Activated T-cell treated with anti-CD3 and anti-CD28 coated beads, Interleukin-2, amount 50 U/mL, for 4 hours (primary cell): Measurements from ENCODE around the gene SMYD3. TPM values are rescaled to one million over a fixed set of nuclear protein-coding genes. Genes with fewer than 3 reads are reported as not detected.

Experiments used
- ATAC-seq, 2 donors: fragments of 200-7000 bp; cut with Tn5 transposase; one replicate each; pipeline ENCODE4 v1.10.0; 2021
- DNase-seq: peaks from one replicate; pipeline ENCODE4 v3.0.0-alpha.2; 2020
- H3K27me3 Mint-ChIP-seq: one replicate; pipeline ENCODE4 v1.8.0; 2021; ENCODE audit warnings: low read depth, mixed read lengths
- H3K36me3 Mint-ChIP-seq: one replicate; pipeline ENCODE4 v1.8.0; 2022; ENCODE audit warnings: mixed read lengths; ENCODE audit not compliant: insufficient read depth
- H3K4me1 Mint-ChIP-seq: one replicate; pipeline ENCODE4 v1.8.0; 2021; ENCODE audit warnings: low read depth, mixed read lengths
- H3K4me3 Mint-ChIP-seq: one replicate; pipeline ENCODE4 v1.8.0; 2021; ENCODE audit warnings: mild to moderate bottlenecking, moderate library complexity, mixed read lengths
- H3K9me3 Mint-ChIP-seq: one replicate; pipeline ENCODE4 v1.8.0; 2021; ENCODE audit warnings: mixed read lengths
- total RNA-seq, 3 donors: library from RNA; stranded (reverse); gene quantifications; one replicate each; pipeline ENCODE4 v1.2.1, GENCODE V29; 2021

Gene SMYD3
- total RNA-seq, 3 donors from 2014 or later, result 10.7 to 13.0 (median 11.9) TPM

DNA sequence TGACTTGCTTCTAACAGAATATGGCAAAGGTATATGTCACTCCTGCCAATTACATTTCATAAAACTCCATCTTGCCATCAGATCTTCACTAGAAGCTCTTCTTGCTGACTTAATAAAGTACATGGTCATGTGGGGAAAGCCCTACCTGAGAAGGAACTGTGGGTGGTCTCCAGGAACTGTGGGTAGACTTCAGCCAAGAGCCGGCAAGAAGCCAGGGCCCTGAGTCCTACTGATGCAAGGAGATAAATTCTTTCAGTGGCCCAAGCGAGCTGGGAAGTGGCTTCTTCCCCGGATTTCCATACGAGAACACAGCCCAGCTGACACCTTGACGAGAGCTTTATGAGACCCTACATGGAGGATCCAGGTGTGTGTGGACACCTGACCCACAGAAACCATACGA is 228.7 kb downstream of the SMYD3 start:
- Mint-ChIP-seq H3K4me1 (no peaks in the 10 kb centered on the region), H3K4me3 (no peak overlapping the region), H3K27me3 (no peaks in the 10 kb centered on the region), H3K36me3 (peaks cover 13% of the 10 kb centered on the region), H3K9me3 (peaks cover 4% of the 10 kb centered on the region)
- ATAC-seq, result no peak
- no peak for DNase-seq

DNA sequence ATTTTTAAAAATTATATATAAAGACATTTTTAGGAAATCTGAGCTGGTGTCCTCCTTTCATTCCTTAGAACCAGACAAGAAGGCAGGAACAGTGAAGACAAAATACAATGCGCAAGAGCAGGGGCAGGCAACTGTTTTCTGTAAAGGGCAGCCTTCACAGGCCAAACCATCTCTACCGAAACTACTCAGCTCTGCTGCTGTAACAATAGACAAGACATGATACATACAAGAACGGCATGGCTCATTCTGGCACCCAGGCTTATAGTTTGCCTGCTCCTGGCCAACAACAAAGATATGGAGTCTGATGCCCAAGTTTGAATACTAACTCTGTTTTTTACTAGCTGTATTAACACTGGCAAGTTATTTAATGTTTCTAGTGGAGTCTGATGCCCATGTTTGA is 232.0 kb downstream of the SMYD3 start:
- H3K9me3 Mint-ChIP-seq, result peaks cover 4% of the 10 kb centered on the region
- H3K36me3 Mint-ChIP-seq, result peaks cover 16% of the 10 kb centered on the region
- DNase-seq (no peak), ATAC-seq (no peak)
- no peak overlapping the region for H3K4me3 Mint-ChIP-seq
- no peaks in the 10 kb centered on the region for H3K27me3 Mint-ChIP-seq
- no peaks in the 10 kb centered on the region for H3K4me1 Mint-ChIP-seq

DNA sequence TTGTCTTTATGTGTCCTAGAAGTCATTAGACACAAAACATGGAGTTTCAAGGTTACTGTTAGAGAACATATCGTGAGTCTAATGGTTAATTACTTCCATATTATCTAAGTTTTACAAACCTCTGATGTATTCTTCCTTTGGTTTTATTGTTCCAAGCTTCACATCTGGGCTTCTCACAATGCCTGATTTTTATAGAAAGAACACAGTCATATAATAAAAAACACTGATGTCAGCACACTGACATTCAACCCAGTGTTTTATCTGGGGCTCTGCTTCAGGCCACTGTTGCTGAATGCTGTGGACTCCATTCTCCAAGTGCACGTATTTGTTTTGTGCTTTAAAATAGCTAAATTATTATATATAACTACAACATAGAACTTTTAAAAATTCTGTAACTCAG is 232.9 kb downstream of the SMYD3 start:
- Mint-ChIP-seq H3K9me3 (peaks cover 4% of the 10 kb centered on the region), H3K36me3 (peaks cover 13% of the 10 kb centered on the region), H3K27me3 (no peaks in the 10 kb centered on the region), H3K4me3 (no peak overlapping the region), H3K4me1 (no peaks in the 10 kb centered on the region)
- ATAC-seq (no peak), DNase-seq (no peak)

- no peak for DNase-seq
- peaks cover 13% of the 10 kb centered on the region for H3K36me3 Mint-ChIP-seq
- H3K4me1 Mint-ChIP-seq, result no peaks in the 10 kb centered on the region
- H3K27me3 Mint-ChIP-seq, result no peaks in the 10 kb centered on the region
- H3K9me3 Mint-ChIP-seq, result peaks cover 4% of the 10 kb centered on the region
- no peak for ATAC-seq
- no peak overlapping the region for H3K4me3 Mint-ChIP-seq
These were observed 235.6 kb downstream of the SMYD3 start for GRCh38 chr1:246271516-246271915.

GRCh38 chr1:246270236-246270635 is 236.8 kb downstream of the SMYD3 start:
- Mint-ChIP-seq H3K9me3 (peaks cover 4% of the 10 kb centered on the region), H3K4me1 (no peaks in the 10 kb centered on the region), H3K36me3 (peaks cover 15% of the 10 kb centered on the region), H3K27me3 (no peaks in the 10 kb centered on the region), H3K4me3 (no peak overlapping the region)
- DNase-seq (no peak), ATAC-seq (no peak)

GRCh38 chr1:246269466-246269865 is 237.6 kb downstream of the SMYD3 start:
- DNase-seq (no peak), ATAC-seq (no peak)
- peaks cover 19% of the 10 kb centered on the region for H3K36me3 Mint-ChIP-seq
- no peak overlapping the region for H3K4me3 Mint-ChIP-seq
- H3K4me1 Mint-ChIP-seq, result no peaks in the 10 kb centered on the region
- no peaks in the 10 kb centered on the region for H3K27me3 Mint-ChIP-seq
- peaks cover 4% of the 10 kb centered on the region for H3K9me3 Mint-ChIP-seq

GRCh38 chr1:246267896-246268295 is 239.2 kb downstream of the SMYD3 start:
- no peaks in the 10 kb centered on the region for H3K27me3 Mint-ChIP-seq
- DNase-seq (no peak), ATAC-seq (no peak)
- H3K4me3 Mint-ChIP-seq, result no peak overlapping the region
- H3K36me3 Mint-ChIP-seq, result peaks cover 16% of the 10 kb centered on the region
- H3K4me1 Mint-ChIP-seq, result no peaks in the 10 kb centered on the region
- no peaks in the 10 kb centered on the region for H3K9me3 Mint-ChIP-seq

- no peaks in the 10 kb centered on the region for H3K9me3 Mint-ChIP-seq
- ATAC-seq (no peak), DNase-seq (no peak)
- H3K4me1 Mint-ChIP-seq, result no peaks in the 10 kb centered on the region
- H3K4me3 Mint-ChIP-seq, result no peak overlapping the region
- H3K36me3 Mint-ChIP-seq, result peaks cover 16% of the 10 kb centered on the region
- no peaks in the 10 kb centered on the region for H3K27me3 Mint-ChIP-seq
These were observed 239.7 kb downstream of the SMYD3 start for GRCh38 chr1:246267426-246267825.

DNA sequence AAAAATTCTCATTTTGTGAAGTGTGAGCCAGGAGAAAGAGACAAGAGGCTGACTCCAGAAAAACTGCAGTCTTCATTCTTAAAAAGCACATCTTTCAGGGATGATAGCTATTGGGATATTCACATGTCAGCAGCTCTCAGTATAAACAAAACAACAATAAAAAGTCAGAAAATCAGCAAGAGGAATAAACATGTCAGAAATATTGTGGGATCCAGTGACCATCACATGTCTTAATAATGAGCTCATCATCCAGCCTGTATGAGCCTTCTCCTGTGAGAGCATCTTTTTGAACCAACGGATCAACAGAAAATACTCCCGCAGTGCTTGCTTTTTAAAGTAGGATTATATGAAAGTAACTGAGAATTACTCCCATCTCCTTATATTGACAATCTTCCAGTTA is 241.6 kb downstream of the SMYD3 start:
- peaks cover 5% of the 10 kb centered on the region for H3K9me3 Mint-ChIP-seq
- H3K4me1 Mint-ChIP-seq, result no peaks in the 10 kb centered on the region
- H3K27me3 Mint-ChIP-seq, result no peaks in the 10 kb centered on the region
- no peak overlapping the region for H3K4me3 Mint-ChIP-seq
- DNase-seq (no peak), ATAC-seq (no peak)
- H3K36me3 Mint-ChIP-seq, result peaks cover 18% of the 10 kb centered on the region

- ATAC-seq (no peak), DNase-seq (no peak)
- Mint-ChIP-seq H3K27me3 (no peaks in the 10 kb centered on the region), H3K36me3 (peaks cover 18% of the 10 kb centered on the region), H3K4me1 (no peaks in the 10 kb centered on the region), H3K4me3 (no peak overlapping the region), H3K9me3 (peaks cover 13% of the 10 kb centered on the region)
These were observed 244.8 kb downstream of the SMYD3 start for GRCh38 chr1:246262281-246262680.

DNA sequence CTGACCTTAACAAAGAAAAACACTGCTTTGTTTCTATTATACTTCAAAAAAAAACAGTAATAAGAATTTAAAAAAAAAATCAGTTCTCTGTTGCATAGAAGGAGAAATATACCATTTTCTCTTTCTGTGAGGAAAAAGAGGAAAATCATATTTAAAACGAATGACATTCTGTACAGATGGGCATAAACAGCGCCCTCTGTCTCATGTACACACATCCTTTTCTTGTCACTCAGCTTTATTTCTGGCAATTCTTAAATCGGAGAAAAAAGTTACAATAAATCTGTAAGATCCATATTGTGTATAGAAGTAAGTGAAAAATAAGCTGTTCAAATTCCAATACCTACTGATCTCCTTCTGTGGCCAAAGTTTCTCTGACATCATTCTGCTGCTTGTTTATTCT is 245.4 kb downstream of the SMYD3 start:
- no peaks in the 10 kb centered on the region for H3K4me1 Mint-ChIP-seq
- H3K36me3 Mint-ChIP-seq, result peaks cover 18% of the 10 kb centered on the region
- H3K4me3 Mint-ChIP-seq, result no peak overlapping the region
- peaks cover 13% of the 10 kb centered on the region for H3K9me3 Mint-ChIP-seq
- H3K27me3 Mint-ChIP-seq, result no peaks in the 10 kb centered on the region
- ATAC-seq (no peak), DNase-seq (no peak)

DNA sequence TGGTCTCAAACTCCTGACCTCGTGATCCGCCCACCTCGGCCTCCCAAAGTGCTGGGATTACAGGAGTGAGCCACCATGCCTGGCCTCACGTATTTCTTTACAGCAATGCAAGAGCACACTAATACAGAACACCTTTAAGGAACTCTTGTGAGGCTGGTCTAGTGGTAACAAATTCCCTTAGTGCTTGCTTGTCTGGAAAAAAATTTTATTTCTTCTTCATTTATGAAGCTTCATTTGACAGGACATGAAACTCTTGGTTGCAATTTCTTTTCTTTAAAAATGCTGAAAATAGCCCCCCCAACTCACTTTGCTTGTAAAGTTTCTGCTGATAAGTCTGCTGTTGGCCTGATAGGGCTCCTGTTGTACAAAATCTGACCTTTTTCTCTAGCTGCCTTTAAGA is 248.8 kb downstream of the SMYD3 start:
- Mint-ChIP-seq H3K27me3 (no peaks in the 10 kb centered on the region), H3K4me1 (no peaks in the 10 kb centered on the region), H3K36me3 (peaks cover 14% of the 10 kb centered on the region), H3K9me3 (peaks cover 24% of the 10 kb centered on the region), H3K4me3 (no peak overlapping the region)
- ATAC-seq, result no peak
- no peak for DNase-seq

- no peak for DNase-seq
- no peak overlapping the region for H3K4me3 Mint-ChIP-seq
- H3K9me3 Mint-ChIP-seq, result peaks cover 19% of the 10 kb centered on the region
- H3K36me3 Mint-ChIP-seq, result peaks cover 7% of the 10 kb centered on the region
- no peaks in the 10 kb centered on the region for H3K4me1 Mint-ChIP-seq
- no peaks in the 10 kb centered on the region for H3K27me3 Mint-ChIP-seq
- no peak for ATAC-seq
These were observed 251.3 kb downstream of the SMYD3 start for GRCh38 chr1:246255773-246256172.

DNA sequence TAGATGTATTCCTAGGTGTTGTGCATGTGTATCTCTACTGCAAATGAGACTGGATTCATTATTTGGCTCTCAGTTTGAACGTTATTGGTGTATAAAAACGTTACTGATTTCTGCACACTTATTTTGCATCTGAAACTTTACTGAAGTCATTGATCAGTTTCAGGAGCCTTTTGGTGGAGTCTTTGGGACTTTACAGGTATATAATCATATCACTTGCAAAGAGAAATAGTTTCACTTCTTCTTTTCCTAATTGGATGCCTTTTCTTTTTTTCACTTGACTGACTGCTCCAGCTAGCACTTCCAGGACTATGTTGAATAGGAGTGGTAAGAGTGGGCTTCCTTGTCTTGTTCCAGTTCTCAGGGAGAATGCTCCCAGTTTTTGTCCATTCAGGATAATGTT is 252.2 kb downstream of the SMYD3 start:
- peaks cover 19% of the 10 kb centered on the region for H3K9me3 Mint-ChIP-seq
- DNase-seq (no peak), ATAC-seq (no peak)
- no peaks in the 10 kb centered on the region for H3K4me1 Mint-ChIP-seq
- H3K36me3 Mint-ChIP-seq, result peaks cover 7% of the 10 kb centered on the region
- no peaks in the 10 kb centered on the region for H3K27me3 Mint-ChIP-seq
- no peak overlapping the region for H3K4me3 Mint-ChIP-seq

GRCh38 chr1:246246430-246246829 is 260.6 kb downstream of the SMYD3 start:
- H3K4me3 Mint-ChIP-seq, result no peak overlapping the region
- H3K9me3 Mint-ChIP-seq, result peaks cover 2% of the 10 kb centered on the region
- no peaks in the 10 kb centered on the region for H3K27me3 Mint-ChIP-seq
- DNase-seq (no peak), ATAC-seq (no peak)
- no peaks in the 10 kb centered on the region for H3K36me3 Mint-ChIP-seq
- no peaks in the 10 kb centered on the region for H3K4me1 Mint-ChIP-seq

GRCh38 chr1:246245541-246245940 is 261.5 kb downstream of the SMYD3 start:
- Mint-ChIP-seq H3K4me1 (no peaks in the 10 kb centered on the region), H3K36me3 (peaks cover 6% of the 10 kb centered on the region), H3K9me3 (peaks cover 7% of the 10 kb centered on the region), H3K27me3 (no peaks in the 10 kb centered on the region), H3K4me3 (no peak overlapping the region)
- DNase-seq (no peak), ATAC-seq (no peak)
